ENCODE measurements around the gene OLFML2A.

DNA sequence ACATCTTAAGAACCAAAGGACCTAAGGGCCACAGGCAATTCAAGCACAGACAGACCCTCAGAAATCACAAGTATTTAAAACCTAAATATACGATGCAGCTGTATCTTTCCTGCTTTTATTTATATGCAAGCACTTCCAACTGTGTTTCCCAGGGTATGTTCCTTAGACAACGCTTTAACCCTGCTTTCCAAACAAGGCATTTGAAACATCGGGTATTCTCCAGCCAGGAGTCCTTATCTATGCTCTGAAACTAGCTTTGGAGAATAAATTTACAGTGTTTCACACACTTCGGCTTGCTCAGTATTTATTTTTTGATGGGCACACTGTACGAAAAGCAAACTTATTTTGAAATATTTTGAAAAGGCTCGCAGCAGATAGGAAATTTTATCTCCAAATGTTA is 19.3 kb upstream of the OLFML2A start:
- TF ChIP-seq, protein P1, sequence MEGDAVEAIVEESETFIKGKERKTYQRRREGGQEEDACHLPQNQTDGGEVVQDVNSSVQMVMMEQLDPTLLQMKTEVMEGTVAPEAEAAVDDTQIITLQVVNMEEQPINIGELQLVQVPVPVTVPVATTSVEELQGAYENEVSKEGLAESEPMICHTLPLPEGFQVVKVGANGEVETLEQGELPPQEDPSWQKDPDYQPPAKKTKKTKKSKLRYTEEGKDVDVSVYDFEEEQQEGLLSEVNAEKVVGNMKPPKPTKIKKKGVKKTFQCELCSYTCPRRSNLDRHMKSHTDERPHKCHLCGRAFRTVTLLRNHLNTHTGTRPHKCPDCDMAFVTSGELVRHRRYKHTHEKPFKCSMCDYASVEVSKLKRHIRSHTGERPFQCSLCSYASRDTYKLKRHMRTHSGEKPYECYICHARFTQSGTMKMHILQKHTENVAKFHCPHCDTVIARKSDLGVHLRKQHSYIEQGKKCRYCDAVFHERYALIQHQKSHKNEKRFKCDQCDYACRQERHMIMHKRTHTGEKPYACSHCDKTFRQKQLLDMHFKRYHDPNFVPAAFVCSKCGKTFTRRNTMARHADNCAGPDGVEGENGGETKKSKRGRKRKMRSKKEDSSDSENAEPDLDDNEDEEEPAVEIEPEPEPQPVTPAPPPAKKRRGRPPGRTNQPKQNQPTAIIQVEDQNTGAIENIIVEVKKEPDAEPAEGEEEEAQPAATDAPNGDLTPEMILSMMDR (IDR thresholded peaks at IDR 0.05): no peak
- no peak for TF ChIP-seq POLR2A (IDR thresholded peaks at IDR 0.05)
- TF ChIP-seq EP300 (IDR thresholded peaks at IDR 0.05): no peak
- no peak for TF ChIP-seq POLR2AphosphoS5 (IDR thresholded peaks at IDR 0.05)

All from upper lobe of left lung (tissue), 4 donors.